Smooth muscle cell of trachea (primary cell): ENCODE data around the gene CXCR5. TPM values are rescaled to one million over a fixed set of nuclear protein-coding genes. Genes with fewer than 3 reads are reported as not detected.

Source experiments
- total RNA-seq: library from RNA; depleted of rRNA; stranded (reverse); fragments of >200 nt; gene quantifications from 2 replicates; pipeline ENCODE4 v1.2.1, GENCODE V29; 2014

The CXCR5 gene
- total RNA-seq = under 0.01 TPM in 1 of 2 replicates, not detected in the other

GRCh38 chr11:118883368-118884071, at the start of gene CXCR5:
TSS of gene CXCR5 (plus strand) at chr11:118883892. CDS start at chr11:118883942, 50 bp downstream.

Other genes starting within 250 kb of the CXCR5 start
- gene TREH, start 204.2 kb upstream of the CXCR5 start, total RNA-seq = not detected in 2 replicates
- 131 and 157 TPM in 2 replicates for gene DDX6, start 92.7 kb upstream of the CXCR5 start, total RNA-seq
- 22.7 and 49.0 TPM in 2 replicates for gene BCL9L, start 42.0 kb downstream of the CXCR5 start, total RNA-seq
- gene UPK2, start 72.4 kb downstream of the CXCR5 start, total RNA-seq = not detected in 2 replicates
- not detected in 2 replicates for gene FOXR1, start 87.9 kb downstream of the CXCR5 start, total RNA-seq
- gene CENATAC, start 114.2 kb downstream of the CXCR5 start, total RNA-seq = 24.8 and 31.9 TPM in 2 replicates
- gene RPS25, start 134.5 kb downstream of the CXCR5 start, total RNA-seq = 737 and 1,241 TPM in 2 replicates
- 76.4 and 101 TPM in 2 replicates for gene TRAPPC4, start 134.9 kb downstream of the CXCR5 start, total RNA-seq
- 8.9 and 12.8 TPM in 2 replicates for gene SLC37A4, start 147.0 kb downstream of the CXCR5 start, total RNA-seq
- 69.6 and 77.7 TPM in 2 replicates for gene HYOU1, start 173.3 kb downstream of the CXCR5 start, total RNA-seq
- gene VPS11, start 183.9 kb downstream of the CXCR5 start, total RNA-seq = 31.4 and 42.3 TPM in 2 replicates
- 8.9 and 10.3 TPM in 2 replicates for gene HMBS, start 201.0 kb downstream of the CXCR5 start, total RNA-seq
- 19.3 and 23.3 TPM in 2 replicates for gene DPAGT1, start 218.0 kb downstream of the CXCR5 start, total RNA-seq
- 1.9 and 4.0 TPM in 2 replicates for gene C2CD2L, start 223.5 kb downstream of the CXCR5 start, total RNA-seq
- gene HINFP, start 237.7 kb downstream of the CXCR5 start, total RNA-seq = 14.4 and 18.5 TPM in 2 replicates